Daoy (cell line): ENCODE measurements around the gene GLI3. TPM values are rescaled to one million over a fixed set of nuclear protein-coding genes. Genes with fewer than 3 reads are reported as not detected.
A peak's percentile ranks its signal among the peaks of the same experiment; 100 is the strongest.

Source experiments
- DNase-seq: peaks from one replicate; pipeline ENCODE4 v3.0.0-alpha.2; 2015; ENCODE audit warnings: low read depth
- total RNA-seq: library from RNA; depleted of rRNA; stranded (reverse); fragments of >200 nt; shearing (Covaris generic); gene quantifications from 2 replicates; pipeline ENCODE4 v1.2.3, GENCODE V29; 2014

GLI3 gene
- total RNA-seq, 1 experiment from 2014 or later = 7.2 TPM

DNA sequence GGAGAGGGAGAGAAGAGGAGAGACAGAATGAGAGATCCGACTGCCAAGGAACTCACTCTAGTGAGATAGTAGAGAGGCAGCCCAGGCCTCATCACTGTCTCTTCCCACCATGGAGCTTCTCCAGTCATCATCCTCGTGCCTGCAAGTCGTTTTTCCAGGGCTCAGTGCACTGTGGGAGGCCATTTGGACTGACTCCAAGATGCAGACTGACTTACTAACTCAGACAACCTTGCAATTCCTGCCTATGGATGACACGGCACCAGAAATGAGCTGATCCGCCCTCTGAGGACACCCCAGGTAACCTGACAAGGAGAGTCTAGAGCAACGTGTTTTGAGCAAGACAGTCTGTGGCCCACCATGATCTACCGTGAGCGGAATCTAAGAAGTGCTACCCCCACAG lies 154.9 kb downstream of the GLI3 start:
- DNase-seq = peak; percentile 87

DNA sequence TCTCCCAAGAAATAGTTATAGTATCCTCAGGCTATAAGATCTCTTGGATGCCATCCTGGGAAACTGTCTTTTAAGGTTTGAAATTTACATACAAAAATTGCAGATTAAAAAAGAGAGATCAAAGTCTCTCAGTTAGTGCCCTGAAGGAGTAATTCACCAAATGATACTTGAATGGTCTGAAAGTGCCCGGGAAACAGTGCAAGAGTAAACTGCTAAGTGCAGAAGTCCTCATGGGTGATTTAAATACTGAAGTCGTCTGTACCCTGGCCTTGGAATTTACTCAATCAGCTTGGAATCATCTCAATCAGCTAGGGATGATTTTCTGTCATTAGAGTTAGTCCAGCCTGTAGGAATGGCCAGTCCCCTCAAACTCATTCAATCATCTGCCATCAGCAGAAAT lies 155.3 kb downstream of the GLI3 start:
- DNase-seq = no peak

DNA sequence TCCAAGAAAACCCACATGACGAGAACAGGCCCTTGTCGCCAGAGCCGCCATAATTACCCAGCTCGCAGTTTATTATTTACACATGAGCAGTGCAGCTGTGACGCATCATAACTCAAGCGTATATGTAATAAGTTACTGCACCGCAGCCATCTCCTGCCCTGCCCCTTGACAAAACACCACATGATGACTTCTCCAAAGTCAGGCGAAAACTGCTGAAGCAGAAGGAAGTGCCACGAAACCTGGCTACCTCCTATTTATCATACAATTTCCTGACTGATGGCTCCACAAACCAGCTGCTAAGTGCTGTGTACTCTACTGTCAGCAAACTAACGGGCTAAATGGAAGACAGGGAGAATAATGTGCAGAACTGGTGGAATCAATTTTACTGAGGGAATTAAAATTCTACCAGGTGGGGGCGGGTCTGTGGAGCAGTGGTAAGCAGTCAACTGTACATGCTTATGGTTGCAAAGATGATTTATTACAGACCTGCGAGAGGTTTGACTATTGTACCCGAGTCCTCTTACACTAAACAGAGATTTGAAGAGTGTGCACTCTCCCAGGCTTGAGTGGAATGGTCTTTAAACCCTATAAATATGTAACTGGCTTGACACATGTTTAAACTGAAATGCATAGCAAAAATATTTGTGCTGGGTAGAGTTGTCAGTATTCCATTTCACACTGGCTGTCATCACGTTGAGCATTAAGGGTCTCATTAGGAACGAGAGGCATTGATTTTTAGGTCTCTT lies 156.0 kb downstream of the GLI3 start:
- no peak for DNase-seq

DNA sequence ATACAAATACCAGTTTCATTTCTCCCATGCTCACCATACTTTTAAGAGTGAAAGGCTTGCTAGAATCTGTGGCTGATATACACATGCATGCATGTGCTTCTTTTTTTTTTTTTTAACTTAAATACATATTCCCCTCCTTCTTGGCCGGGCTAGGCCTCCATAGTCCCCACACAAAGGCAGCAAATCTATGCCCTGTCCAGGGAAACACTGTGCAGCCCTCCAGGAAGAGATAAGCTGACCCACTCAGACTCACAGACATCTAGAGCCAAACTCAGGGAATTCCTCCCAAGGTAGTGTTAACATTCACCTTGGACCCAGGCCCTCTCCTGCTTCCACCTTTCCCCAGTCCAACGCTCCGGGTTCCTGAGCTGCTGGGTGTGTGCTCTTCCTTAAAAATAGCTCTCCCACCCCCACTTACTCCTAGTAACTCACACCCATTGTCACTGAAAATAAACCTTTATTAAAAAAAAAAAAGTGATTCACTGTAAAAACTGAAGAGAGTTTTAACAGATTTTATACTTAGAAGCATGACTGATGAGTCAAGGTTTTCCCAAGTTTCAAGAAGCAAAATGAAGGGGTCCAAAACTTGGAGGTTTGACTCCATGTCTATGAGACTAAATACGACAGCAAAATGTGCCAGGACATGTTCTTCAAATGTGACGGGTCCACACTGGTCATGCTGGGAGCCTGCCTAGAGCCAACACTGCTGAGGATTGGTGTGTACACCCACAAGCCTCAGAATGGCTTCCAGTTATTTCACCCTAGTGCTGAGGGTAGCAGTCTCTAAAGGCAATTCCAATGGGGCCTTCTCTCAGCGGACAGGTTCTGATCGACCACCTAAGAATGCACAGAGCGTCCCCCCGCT lies 159.5 kb downstream of the GLI3 start:
- DNase-seq = no peak

DNA sequence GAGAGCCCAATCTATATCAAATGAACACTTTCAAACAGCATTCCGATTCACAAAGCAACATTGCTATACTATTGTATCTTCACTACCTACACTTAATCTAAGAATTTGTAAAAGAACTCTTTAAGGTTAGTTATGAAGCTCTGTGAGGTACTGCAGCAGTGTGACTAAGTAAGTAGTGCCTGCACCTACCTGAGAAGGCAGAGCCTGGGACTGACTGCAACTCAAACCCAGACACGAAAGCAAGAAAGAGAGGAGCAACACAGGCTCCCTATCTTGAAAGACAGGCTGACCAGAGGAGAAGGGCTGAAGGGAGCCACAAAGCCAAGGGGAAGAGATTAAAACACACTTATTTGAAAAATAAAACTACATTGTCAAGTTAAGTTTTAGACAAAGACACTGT lies 160.1 kb downstream of the GLI3 start:
- DNase-seq = no peak

DNA sequence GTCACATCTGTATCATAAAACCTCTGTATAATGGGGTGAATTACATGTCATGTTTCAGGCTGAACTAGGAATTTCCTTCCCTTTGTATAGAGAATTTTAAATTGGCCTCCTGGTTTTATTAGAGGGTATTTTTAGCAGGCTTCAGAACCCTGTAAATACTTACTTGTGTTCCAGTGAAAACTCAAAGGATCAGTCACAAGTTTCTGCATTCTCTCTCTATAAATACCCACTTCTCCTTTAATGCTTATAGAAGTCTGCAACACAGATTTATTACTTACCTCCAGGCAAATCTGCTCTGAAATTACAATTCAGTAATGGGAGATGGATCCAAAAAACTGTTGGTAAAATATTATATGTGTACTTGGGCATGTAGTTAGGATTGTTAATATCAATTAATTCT lies 161.6 kb downstream of the GLI3 start:
- DNase-seq = no peak

DNA sequence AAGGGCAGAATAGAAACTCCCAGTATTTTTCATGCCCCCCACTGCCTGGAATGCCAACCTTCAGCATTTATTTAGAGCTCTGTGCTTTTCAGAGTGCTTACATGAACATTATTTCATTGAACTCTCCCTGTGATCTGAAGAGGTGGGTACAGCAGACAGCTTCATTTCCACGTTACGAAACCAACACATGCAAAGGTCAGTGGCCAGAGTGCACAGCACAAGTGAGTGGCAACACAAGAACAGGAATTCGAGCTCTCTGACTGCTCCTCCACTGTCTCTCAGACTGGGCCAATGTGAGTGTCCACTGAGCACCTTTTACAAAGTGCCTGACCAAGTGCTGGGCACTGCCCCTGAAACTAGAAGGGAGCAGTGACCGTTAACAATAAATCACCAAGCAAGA lies 162.9 kb downstream of the GLI3 start:
- DNase-seq = no peak

DNA sequence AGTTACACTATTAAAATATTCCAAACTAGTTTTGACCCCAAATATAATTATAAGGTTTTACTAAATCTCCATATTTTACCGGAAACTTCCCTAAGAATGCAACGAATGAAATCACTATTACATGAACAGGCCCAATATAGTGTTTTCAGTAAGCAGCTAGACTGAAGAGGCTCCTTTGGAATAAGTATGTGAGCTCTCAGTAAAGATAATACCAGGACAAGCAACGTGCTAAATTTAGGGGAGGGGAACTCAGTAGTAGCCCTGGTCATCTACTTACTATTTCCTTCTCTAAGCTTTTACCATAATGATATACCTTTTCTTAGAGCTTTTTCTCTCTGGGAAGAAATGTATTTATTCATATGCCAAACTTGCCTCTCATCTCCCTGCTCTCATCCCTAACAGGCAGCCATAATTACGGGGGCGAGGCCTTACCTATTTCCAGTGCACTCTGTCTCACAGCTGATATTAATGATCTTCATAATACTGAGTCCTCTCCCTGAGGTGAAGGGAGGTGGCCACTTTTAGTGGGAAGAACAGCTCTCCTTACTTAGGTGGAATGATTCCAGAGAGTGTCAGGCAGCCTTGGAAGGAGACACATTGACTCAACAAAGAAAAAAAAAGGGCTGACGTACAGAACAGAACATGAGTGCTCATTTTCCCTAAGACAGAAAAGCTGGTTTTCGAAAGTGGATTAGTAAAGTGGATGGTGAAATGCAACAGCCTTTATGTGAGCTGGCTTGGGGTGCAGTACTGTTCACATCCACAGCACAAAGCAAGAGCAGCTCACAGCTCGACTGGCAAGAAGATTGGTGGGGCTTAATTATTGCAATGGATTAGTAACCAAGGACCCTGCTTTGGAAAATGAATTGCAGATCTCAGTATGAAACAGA lies 165.4 kb downstream of the GLI3 start:
- no peak for DNase-seq

DNA sequence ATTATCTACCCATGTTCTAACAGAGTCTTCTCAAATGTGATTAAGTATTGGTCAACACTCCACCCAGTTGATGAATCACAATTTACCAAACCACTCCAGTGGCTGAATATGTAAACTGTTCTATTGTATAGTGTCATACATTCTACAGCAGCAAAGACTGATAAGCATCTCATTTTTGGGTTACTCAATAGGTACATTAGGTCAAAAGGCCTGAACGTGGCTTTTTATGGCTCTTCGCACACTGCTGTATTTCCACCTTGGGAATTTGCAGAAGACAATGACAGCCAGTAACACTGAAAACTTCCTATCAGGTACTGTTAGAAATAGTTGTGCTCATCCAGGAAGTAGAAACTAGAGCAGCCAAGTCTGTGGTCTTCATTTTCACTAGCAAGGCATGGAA lies 166.9 kb downstream of the GLI3 start:
- DNase-seq = no peak

DNA sequence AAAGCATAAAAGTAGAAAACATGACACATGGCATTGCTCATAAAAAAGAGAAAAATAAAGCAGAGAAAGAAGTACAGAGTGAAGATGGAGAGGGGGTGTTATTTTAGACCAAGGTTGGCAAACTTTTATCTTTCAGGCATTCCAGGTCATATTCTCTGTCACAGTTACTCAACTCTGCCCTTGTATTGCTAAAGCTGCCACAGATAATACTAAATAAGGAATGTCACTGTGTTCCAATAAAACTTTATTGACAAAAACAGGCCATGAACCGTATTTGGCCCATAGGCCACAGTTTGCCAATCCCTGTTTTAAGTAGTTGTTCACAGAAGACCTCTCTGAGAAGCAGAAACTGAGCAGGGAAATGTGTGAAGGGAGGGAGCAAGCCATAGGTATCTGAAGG lies 167.4 kb downstream of the GLI3 start:
- no peak for DNase-seq

DNA sequence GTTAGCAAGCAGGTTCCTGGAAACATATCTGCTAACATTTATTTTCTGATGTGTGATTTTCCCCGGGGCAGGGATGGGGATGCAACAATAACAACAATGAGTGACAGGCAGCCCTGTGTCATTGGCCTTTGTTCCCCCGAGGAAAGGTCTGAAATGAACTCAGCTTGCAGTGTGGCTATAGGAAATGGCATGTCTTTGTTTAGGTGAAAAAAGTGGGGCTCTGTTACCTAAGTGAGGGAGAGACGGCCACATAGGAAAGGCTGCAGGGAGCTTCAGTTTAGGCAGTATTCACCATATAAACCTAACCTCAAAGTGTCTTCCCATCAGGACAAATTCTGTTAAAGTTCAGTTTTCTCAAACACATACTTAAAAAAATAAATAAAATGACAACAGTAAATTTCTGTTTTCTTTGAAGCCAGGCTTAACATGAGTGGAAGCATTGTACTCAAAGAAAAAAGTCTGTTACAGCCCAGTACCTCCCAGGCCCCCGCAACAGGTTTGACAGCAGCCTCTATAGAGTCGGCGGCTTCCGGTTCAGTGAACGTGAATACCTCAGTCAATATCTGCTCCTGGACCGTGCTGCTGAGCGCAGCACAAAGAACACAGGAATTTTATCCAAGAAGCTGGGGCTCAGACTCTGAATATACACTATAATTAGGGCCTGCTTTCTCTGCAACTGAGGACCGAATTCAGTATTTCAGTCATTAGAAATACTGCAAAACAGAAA lies 168.3 kb downstream of the GLI3 start:
- DNase-seq = no peak

DNA sequence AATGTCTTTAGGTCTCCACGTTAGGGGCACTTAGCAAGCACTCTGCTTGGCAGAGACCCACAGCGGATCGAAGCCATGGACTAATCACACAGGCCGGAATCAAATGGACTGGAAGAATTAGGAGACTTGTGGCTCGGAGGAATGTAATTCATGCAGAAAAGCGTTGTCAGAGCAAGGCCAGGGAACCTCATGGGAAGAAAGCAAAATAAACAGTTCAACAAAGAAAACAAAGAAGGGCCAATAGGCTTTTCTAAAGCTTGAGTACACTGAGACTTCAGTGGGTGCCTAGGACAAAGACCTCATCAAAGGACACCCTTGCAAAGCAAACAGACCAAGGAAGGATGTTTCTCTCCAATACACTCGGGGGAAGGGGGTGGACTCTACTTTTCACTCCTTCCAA lies 171.1 kb downstream of the GLI3 start:
- DNase-seq = peak; percentile 63

DNA sequence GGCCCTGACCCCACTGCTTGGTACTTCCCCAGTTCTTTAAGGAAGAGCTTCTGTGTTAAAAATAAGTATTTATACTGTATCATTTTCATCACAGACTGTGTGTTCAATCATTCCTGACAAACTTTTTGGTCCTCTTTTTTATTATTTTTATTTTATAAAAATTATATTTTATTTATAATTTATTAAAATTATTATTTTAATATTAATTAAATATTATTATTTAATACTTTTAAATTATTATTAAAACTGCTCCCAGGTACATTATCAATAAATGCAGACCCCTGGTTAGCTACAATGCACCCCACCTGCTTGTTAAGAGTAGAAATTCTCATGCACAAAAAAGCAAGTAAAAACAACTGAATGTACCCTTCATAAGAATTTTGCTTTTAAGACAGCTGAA lies 172.0 kb downstream of the GLI3 start:
- DNase-seq = no peak

DNA sequence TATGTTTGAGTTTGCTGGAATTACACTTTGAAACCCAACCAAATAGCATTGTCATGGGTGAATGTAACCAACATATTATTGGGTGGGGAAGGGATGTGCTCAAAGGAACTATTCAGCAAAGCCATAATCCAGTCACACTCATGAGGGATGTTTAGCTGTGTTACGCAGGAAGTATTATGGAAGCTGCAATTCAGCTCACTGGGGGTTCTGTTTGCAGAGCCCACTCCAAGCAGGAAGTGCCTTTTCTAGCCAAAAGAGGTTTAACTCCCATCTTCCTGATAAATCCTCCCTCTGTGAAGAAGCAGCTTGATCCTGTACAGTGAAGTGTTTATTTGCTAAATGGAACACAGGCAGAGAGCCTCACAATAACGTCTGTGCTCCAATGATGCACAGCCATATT lies 172.5 kb downstream of the GLI3 start:
- DNase-seq = no peak

DNA sequence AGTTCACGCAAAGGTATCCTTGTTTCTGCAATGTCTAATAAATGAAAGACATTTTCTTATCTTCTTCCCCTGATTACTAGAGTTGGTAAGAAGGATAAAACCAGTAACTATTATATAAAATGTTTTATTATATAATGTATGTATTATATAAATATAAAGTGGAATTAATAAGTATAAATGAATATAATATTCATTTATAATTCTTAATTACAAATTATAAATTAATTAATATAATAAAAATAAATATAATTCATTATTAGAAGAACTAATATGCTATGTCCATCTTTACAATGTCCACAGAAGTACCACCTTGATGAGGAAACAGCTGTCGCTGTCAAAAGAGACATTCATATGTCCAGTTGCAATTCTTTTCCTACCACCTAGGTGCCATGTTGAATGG lies 177.7 kb downstream of the GLI3 start:
- no peak for DNase-seq

DNA sequence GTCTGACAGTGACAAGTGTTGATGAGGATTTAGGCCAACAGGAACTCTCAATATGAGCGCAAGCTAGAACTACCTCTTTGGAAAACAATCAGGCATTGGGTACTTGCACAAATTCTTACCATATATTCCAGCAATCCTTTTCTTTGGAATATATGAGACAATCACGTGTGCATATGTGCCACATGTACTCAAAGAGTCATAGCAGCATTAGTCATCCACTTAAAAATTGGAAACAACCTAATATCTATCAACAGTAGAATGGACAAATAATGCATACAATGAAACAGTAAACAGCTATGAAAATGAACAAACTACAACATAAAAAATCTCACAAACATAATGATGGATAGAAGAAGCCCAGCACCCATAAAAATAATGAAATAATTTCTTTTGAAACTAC lies 179.7 kb downstream of the GLI3 start:
- no peak for DNase-seq

DNA sequence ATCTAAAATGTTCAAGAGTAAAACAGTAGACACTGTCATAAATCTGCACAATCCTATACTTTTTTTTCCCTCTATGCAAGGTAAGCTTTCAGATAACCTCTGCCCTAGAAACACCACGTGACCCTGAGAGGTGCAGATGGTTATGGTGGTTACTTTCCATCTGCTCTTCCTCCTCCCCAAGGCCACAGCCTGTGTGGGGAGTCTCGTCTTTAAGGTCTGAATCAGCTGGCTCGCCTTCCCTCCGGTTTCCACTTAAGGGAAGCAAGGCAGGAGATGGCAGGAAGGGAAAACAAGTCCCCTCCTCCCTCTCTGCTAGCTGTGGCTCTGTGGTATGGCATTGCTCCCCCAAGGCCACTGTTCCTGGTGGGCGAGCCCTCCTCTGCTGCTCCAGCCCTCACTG lies 181.8 kb downstream of the GLI3 start:
- peak; percentile 23 for DNase-seq

DNA sequence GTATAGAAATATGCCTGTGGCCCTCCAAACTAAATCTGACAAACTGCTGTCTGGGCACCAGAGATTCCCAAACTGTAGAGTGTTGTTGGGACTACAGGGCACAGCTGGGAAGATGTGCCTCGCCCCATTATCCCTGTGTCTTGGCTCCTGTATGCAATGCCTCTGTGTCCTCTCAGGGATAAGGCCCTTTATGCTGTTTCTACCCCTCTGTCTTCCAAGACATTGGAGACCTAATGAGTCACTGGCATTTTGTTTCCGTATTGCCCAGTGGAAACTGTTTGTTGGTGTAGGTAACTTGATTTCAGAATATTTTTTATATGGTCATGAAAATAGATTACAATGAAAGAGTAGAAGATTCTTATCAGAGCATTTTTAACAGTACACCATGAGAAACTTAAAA lies 183.2 kb downstream of the GLI3 start:
- DNase-seq = no peak

DNA sequence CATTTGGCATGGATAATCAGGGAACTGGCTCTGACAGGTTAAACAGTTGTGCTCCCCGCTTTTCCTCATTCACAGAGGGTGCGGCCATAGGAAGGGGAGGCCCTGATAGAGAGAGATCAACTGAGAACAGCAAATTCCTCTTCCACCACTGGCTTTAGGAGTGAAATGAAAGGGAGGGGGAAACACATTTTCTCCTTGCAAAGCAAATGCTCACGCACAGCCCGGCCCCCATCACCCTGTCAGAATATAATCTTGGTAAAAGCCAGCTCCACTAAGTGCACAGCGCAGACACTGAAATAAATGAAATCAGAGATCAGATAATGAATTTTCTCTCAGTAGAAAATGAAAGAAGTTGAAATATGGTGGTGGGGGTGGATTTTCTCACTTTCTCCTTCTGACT lies 187.2 kb downstream of the GLI3 start:
- DNase-seq = no peak

DNA sequence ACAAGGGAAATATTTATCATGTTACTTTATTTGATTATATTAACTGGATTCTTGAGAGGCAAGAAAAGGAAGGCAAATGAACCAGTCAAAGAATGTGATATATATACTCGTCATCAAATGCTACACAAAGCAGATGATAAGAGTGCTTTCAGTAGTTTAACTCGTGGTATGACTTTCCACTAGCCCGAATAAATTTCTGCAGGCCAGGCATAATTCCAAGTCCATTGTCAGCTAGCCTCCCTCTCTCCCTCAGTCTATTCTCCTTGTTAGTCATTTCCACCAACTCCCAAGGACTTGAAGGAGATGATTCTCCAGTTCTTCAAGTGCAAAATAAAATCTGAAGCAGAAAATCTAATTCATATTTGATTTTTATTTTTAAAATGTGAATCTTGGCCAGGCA lies 190.5 kb downstream of the GLI3 start:
- DNase-seq = no peak

DNA sequence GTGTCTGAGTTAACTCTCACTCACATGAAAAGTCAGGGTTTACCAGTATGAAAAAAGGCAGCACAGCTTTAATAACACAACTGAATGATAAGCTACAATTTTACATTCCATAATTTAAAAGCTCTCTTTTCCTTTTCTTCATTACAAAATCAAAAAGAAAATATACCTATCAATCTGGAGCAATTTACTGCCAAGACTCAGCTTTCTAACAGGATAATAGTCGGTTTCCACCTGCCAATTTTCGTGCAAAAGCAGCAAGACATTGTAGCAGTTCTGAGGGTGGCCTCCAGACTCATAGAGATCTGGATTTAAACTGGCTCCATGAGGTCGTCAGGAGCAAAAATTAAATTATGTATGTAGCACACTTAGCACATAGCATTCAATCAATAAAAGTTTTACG lies 191.0 kb downstream of the GLI3 start:
- no peak for DNase-seq

DNA sequence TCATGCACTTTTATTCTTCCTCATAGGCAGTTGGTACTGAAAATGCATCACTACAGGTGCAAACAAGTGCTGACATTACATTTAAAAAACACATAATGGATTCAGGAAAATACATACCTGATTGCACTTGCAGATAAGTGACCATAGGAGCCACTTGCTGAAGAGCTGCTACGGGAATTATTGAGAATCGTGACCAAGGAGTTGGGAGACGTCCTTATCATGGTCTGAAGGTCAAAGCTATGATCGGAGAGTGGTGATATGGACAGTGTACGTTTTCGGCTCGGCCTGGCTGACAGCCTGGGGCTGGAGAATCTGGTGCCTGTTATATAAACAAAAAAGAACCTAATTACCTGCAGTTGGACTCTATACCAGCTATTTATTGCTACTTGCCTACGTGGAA lies 197.1 kb downstream of the GLI3 start:
- DNase-seq = no peak
